ENCODE measurements around the gene HERPUD2.
"Not testable (repeated sequence)": the region's sequence is repeated elsewhere in the genome, so short reads cannot be mapped to it uniquely, and the experiment has no call there.

Gene HERPUD2

DNA sequence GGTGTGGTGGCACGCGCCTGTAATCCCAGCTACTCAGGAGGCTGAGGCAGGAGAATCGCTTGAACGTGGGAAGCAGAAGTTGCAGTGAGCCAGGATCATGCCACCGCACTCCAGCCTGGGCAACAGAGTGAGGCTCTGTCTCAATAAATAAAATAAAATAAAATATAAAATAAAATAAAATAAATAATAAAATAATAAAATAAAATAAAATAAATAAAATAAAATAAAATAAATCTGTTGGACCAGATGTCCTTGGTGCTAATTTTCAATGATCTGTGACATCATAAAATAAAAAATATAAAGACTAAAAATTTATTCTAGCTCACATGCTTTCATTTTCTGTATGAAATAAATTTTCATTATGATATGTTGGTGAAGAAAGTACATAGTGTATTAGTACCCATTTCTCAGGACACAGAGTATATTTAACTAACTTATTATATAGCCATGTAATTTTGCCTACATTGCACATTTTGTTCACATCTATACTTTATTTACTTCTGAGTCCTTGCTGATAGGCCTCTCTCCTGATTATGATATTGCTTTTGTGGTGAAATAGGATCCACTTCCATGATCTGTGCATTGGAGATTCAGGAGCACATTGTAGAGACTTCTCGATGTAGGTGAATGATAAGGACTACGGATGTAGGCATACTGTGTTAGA lies 17.8 kb upstream of the HERPUD2 start:
- no peak for DNase-seq

DNA sequence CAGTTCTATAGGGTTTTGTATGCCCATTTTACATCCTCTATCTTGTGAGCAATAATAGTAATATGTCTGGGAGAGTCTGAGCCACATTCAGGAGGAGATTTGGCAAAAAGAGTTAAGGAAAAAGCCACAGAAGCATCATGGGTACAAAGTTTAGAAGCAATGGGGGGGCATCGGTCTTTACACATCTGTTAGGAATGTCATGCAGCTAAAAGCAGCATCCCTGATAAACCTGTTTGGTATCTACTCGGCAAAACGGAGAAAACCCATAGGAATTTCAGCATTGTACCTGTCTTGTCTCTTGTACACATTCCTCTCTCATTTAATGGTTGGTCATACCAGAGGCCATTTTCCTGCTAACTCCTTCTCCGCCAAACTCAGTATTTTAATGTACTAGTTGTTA lies 12.5 kb upstream of the HERPUD2 start:
- DNase-seq: no peak

DNA sequence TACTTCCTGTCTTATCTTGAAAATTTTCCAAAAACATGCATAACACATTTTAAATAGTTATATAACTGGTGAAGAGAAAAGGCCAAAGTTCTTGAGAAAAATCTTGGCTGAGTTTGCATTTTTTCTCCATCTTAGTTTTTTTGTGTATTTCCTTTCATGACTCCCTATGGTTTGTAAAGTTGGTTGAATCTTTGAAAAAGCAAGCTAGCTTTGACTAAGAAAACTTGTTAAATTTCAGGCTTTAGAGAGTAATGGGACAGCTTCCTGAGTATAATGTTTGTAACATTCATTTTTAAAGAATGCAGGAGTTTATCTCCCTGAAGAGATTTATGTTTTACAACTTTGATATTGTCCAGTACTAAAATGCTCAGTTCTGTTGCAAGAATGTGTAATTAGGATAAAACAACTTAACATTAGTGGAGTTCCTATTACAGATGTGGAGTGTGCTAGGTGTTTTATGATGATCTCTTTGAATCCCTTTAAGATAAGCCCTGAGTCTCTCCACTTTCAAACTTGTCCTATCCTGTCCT lies 11.1 kb upstream of the HERPUD2 start:
- no peak for DNase-seq

DNA sequence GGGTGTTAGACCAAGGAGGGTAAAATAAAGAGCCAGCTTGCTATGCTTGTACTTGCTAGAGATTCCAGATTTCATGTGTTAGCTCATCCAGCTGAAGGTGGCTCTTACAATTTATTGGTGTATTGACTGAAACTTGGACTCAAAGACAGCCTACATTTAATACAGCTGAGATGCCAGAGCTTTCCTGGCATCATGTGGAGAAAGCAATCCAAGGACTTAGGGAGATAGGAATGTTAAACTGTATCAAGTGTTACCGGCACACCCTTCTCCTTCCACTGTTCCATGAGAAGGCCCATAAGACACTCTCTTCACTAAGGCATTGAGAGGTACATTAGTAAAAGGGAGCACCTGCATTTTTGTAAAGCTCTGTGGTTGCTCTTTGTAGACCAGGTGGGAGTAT lies 9.3 kb upstream of the HERPUD2 start:
- no peak for DNase-seq

DNA sequence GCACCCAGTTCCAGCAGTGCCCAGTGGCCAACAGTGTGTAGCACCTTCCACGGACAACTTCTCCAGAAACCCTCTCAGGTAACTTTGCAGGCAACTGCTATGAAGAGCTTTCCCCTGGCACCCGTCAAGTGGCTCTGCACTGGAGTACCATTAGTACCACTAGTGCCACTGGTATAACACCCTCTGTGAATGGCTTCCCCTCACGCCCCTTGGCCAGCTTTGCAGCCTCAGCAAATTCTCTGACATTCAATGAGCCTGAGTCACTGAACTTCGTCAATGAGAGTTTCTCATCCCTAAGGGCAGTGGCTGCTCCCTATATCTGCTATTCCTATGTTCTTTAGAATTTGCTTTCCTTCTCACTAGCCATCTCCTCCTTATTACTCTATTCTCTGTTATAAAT lies 7.6 kb upstream of the HERPUD2 start:
- no peak for DNase-seq

DNA sequence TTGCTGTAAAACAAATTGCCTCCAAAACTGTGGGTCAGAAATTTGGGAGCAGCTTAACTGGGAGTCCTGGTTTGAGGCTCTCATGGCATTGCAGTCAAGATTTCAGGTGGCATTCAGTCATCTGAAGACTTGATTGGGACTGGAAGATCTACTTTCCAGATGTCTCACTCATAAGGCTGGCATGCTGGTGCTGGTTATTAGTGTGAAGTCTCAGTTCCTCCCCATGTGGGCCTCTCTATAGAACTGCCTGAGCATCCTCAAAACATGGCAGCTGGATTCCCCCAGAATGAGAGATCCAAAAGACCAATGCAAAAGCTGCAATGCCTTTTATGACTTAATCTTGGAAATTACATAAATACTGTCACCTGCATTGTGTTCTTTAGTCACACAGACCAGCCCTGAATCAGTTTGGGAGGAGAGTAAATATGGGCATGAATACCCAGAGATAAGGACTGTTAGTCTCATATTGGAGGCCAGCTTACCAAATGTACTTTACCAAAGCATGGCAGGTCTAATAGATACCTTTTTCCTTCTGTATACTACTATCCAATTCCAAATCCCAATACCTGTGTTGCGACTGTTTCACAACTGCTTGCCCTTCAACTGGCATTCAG lies 6.5 kb upstream of the HERPUD2 start:
- DNase-seq: no peak

DNA sequence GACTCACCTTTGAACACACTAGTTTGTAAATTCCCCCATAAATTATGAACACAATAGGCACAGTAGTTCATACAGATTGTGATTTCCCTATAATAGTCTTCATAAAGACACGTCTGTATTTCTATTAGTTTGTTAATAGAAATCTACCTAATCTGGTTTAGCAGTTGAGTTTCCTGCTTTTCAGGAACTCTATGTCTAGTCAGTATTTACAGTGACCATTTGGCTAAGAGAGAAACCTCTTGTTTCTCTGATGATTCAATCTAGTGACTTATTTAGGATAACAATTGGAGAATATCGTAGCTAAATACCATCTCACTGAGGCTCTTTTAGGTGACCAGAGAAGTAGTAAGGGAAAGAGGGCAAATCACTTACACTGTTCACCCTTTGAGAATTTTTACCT lies 5.9 kb upstream of the HERPUD2 start:
- DNase-seq: no peak

DNA sequence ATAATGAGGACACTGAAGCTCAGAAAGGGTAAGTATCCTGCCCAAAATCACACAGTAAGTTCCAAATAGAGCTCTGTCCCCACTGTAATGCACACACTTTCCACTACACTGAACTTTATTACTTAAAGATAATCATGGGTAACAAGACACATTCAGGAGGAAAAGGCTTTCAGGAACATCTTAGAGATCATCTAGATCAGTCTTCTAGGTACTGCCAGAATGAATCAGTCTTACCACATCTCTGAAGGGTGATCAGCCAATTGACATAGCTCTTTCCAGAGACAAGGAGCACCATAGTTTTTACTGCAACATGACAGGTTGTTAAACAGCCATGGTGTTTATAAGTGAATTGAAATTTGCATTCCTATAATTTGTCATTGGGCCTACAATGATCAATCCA lies 5.4 kb upstream of the HERPUD2 start:
- no peak for DNase-seq

DNA sequence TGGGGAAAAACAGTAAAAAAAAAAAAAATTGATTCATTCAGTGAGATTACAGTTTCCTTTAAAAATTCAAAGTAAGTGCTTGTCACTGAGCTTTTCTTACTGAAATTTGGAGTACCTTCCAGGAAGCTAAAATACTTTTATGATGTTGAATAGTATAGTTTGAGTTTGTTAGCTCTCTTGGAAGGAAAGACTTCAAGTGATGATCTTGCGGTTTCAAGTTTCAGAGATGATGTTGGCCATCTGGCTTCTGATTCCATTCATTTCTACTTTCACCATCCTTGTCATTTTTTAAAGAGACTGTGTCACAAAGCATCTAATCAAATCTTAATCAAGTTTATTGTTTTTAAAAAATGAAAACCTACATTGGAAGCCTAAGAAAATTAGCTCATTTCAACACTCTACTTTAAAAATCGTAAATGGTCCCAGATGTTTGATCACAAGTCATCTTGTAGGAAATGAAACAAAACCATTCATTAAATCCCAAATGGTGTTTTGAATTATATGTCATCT lies 4.9 kb upstream of the HERPUD2 start:
- DNase-seq: no peak

DNA sequence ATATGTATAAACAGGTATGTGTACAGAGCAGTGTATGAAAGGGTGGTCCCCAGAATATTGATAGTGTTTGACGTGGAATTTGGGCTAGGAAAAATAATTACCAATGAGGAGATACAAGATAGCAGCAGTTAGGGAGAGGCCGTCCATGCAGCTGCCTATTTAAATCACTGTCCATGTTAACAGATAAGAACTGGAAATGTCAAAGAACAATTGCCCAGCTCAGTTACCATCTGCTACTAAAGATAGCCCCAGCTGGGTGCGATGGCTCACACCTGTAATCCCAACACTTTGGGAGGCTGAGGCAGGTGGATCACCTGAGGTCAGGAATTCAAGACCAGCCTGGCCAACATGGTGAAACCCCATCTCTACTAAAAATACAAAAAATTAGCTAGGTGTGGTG lies 3.4 kb upstream of the HERPUD2 start:
- DNase-seq: not testable (repeated sequence)

DNA sequence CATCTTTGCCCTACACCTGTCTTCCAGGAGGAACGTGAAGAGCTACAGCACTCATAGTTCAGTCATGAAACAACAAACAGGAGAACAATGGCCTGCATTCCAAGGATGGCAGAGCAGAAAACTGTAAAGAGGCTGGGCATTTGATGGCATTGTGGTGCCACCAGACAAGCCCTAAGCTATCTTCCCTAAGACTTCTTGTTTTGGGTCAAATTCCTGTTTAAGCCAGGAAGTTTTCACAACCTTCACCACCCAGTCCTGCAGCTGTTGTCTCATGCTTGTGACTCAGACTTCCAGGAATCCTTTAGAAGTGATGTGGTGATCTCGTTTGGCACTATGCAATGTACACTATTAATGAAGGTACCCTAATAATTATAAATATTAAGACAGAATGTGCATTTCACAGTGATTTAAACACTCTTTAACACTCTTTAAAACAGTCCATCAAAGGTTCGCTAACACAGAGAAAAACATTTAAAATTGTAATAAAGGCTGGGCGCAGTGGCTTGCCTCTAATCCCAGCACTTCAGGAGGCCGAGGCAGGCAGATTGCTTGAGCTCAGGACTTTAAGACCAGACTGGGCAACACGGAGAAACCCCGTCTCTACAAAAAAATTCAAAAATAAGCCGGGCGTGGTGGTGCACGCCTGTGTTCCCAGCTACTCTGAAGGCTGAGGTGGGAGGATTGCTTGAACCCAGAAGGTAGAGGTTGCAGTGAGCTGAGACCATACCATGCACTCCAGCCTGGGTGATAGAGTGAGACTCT lies 2.7 kb upstream of the HERPUD2 start:
- no peak for DNase-seq

DNA sequence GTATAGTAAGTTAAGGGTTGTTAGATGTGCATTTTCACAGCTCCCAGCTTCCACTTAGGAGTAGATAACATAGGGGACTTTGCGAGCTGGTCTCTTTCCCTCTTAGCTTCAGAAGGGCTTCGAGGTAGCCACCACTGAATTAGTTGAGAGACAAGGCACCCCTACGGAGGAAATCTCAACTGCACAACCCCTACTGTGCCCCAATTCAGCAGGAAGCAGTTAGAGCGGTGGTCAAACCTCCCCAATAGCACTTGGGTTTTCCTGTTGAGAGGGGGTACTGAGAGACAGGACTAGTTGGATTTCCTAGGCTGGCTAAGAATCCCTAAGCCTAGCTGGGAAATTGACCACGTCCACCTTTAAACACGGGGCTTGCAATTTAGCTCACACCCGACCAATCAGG lies 1.1 kb upstream of the HERPUD2 start:
- no peak for DNase-seq

DNA sequence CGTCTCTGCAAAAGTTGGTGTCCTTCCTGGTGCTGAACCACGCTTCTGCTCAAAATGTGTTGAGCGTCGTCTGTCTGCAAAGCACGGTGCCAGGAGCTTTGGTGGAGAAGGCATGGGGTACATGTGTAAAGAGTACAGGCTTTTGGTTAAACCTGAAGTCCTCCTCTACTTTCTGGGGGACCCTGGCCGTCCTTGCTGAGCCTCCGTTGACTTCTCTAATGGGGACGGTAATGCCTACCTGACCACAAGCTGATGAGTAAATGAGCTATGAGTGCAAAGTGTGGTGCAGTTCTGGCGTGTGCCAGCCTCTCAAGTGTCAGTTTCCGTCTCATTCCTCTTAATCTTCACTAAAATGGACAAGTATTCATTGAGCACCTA lies 527 bp upstream of the HERPUD2 start:
- peak; percentile 11 for DNase-seq

DNA sequence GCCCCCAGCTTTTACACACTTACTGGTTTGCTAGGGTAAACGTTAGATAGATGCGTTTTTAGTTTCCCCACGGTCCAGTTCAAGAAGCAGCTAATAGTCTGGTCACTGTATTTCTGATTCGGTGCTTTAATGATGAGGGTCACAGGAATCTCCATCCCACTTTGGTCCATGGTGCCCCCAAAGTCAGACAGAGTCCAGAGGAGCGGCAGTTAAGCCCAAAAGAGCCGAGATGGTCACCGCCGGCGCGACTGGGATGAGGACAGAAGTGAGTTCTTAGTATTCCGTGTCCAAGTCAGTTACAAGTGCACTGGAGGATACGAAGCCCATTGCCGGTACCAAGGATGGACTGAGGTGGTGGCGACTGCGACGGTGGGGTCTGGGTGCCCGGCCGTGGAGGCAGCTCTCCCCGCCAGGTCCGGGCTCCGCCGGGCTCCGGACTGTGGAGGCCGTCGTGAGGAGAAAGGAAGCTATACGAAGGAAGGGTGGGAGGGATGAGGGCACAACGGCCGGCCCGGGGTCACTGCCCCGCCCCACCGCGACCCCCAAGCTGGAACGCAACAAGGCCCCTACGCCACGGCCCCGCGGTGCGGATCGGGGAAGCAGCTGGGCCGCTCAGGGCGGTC lies 663 bp downstream of the HERPUD2 start:
- no peak for DNase-seq

DNA sequence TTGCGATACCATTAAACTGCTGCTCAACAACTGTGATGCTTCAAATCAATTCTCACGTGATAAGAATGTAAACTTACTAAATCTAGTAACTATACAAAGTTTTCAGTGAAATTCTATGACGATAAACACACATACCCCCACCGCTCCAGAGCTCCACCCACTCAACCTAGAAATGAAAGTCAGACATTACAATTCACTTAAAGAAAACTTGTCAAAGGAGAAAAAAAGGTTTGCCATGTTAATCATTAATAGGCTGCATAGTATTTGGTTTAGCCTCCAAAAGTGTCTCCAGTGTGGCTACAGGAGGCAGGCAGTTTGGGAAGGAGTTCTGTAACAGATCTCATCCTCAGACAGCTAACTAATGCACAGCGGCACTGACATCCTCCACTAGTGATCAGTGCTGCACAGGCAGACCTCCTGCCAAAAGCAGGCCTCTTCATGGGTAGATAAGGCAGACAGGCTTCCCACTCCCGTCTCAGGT lies 3.1 kb downstream of the HERPUD2 start:
- DNase-seq: peak; percentile 18

DNA sequence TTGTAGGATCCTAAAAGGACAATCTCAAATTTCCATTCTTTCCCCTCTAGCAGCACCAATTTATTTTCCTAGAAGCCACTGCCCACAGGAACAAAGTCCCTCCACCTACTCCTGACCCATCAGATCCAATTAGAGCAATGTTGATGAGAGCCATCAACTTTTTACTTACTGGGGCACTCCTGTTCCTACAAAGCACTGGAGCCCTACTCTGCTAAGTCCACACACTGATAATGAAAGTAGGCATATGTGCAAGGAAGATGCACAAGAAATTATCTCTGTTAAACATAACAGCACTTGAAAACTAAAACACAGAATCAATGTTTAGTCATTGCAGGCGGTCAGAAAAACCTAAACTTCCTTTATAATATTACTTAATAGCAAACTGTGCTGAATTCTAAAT lies 3.6 kb downstream of the HERPUD2 start:
- no peak for DNase-seq

DNA sequence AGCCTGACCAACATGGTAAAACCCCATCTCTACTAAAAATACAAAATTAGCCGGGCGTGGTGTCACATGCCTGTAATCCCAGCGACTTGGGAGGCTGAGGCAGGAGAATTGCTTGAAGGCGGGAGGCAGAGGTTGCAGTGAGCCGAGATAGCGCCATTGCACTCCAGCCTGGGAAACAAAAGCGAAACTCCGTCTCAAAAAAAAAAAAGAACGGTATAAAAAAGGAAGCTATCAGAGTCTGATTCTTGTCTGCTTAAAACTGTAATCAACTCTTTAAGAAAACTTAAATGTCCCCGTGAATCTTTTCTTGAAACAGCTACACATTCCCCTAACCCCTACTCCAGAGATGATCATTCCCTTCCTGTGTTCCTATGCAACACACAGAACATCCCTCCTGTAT lies 4.3 kb downstream of the HERPUD2 start:
- not testable (repeated sequence) for DNase-seq

DNA sequence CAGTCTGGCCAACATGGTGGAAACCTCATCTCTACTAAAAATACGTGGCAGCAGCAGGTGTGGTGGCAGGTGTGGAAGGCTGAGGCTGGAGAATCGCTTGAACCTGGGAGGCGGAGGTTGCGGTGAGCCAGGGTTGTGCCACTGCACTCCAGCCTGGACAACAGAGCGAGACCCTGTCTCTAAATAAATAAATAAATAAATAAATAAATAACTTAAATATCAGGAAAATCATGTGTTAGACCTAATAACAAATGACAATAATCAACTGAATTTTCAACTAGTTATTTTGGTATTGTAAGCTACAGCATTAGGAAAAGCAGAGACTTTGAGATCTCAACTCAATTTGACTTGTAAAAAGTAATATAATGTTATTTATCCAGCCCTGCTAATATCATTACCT lies 9.2 kb downstream of the HERPUD2 start:
- DNase-seq: no peak

DNA sequence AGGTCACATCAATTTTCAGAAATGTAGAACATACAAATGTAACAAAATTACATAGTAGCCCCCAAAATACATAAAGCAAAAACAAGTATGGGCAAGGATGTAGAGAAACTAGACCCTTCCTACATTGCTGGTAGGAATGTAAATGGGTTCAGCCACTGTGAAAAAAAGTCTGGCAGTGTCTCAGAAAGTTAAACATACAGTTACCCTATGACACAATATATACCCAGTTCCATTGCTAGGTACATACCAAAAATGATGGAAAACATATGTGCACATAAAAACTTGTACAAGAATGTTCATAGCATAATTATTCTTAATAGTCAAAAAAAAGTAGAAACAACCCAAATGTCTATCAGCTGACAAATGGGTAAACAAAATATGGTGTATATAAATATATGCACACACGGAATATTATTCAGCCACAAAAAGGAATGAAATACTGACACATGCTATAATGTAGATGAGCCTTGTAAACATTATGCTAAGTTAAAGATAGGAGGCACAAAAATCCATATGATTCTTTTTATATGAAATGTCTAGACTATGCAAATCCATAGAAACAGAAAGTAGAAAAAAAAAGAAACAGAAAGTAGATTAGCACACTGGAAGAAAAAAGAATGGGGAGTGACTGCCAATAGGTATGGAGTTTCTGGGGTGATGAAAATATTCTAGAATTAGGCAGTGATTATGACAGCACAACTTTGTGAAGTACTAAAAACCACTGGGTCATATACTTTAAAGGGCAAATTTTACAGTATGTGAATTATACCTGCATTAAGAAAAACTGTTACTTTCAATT lies 13.5 kb downstream of the HERPUD2 start:
- no peak for DNase-seq

DNA sequence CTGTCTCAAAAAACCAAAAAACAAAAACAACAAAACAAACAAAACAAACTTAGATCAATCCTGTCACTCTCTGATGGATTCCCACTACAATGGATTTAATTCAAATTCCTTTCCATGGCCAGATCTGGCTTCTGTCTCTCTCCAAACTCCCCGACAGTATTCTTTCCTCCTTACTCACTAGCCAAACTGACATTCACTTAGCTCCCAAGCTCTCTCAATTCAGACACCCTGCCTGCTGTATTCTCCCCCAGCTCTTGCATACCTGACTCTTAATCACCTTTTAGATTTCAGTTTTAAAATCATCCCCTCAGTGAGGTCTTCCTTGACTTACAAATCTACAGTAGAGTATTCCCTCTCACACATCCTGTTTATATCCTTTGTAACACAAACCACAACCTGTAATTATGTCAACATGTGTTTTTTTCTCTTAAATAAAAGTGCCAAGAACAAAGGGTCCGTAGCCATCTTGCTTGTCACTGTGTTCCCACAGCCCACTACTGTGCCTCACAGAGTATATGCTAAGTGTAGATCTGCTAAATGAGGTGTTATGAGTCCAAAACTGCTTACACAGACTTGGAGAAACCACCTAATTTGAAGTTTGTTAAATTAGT lies 14.4 kb downstream of the HERPUD2 start:
- no peak for DNase-seq

DNA sequence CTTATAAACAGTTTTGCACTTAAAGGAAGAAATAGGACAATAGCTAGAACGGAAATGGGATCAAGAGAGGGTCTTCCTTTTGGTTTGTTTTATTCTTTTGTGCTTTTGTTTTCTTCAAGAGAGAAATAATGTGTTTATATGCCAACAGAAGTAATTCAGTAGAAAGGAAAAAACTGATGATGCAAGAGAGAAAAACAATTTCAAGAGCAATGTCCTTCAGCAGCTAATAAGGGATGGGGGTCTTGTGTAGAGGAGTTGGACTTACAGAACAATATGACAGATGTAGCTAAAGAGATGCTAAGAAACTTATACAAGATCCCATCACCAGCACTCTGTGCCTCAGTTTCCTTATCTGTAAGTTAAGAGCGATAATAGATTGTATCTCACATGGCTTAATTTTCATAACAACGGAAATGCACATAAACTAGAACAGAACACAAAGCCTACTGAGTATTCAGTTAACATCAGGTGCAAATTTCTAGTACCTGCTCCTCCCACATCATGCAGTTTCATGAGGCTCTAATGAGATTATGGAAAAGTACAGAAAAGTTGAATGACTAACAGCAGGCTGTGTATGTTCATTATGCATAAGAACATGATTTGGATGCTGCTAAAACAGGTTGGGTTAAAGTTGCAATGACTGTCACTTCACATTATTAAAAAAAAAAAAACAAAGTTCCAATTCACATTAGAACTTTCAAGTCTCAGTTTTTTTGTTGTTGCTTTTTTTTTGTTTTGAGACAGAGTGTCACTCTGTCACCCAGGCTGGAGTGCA lies 17.2 kb downstream of the HERPUD2 start:
- no peak for DNase-seq
